T-helper 1 cell treated with Interleukin-12 subunit alpha and Interleukin-12 subunit beta and Interleukin-4 antibody, amounts not matched to agents 30 μg/mL and 1 μg/mL, for 36 hours (primary cell): Measurements from ENCODE around the gene CRCP.
"Not testable (repeated sequence)": the region's sequence is repeated elsewhere in the genome, so short reads cannot be mapped to it uniquely, and the experiment has no call there.

Source experiments
- H3K27ac Mint-ChIP-seq: one replicate; pipeline ENCODE4 v1.8.0; 2021; ENCODE audit warnings: mild to moderate bottlenecking, mixed read lengths
- H3K27me3 Mint-ChIP-seq: one replicate; pipeline ENCODE4 v1.8.0; 2021; ENCODE audit warnings: low read depth, mixed read lengths
- H3K36me3 Mint-ChIP-seq: one replicate; pipeline ENCODE4 v1.8.0; 2021; ENCODE audit warnings: low read depth, mixed read lengths
- H3K4me1 Mint-ChIP-seq: one replicate; pipeline ENCODE4 v1.8.0; 2021; ENCODE audit warnings: low read depth, mixed read lengths
- H3K4me3 Mint-ChIP-seq: one replicate; pipeline ENCODE4 v1.8.0; 2021; ENCODE audit warnings: mild to moderate bottlenecking, moderate library complexity, mixed read lengths
- H3K9me3 Mint-ChIP-seq: one replicate; pipeline ENCODE4 v1.8.0; 2021; ENCODE audit warnings: mixed read lengths

Gene CRCP

GRCh38 chr7:66099232-66099550 is 15.5 kb upstream of the CRCP start:
- no peaks in the 10 kb centered on the region for H3K27me3 Mint-ChIP-seq
- no peak overlapping the region for H3K27ac Mint-ChIP-seq
- no peak overlapping the region for H3K4me3 Mint-ChIP-seq
- H3K4me1 Mint-ChIP-seq = peaks cover 12% of the 10 kb centered on the region
- H3K9me3 Mint-ChIP-seq = no peaks in the 10 kb centered on the region
- no peaks in the 10 kb centered on the region for H3K36me3 Mint-ChIP-seq

- Mint-ChIP-seq H3K27ac (peak overlapping the region; percentile 84), H3K4me1 (peaks cover 12% of the 10 kb centered on the region), H3K36me3 (no peaks in the 10 kb centered on the region), H3K9me3 (no peaks in the 10 kb centered on the region), H3K4me3 (peak overlapping the region; percentile 88), H3K27me3 (no peaks in the 10 kb centered on the region)
These were observed 14.9 kb upstream of the CRCP start for GRCh38 chr7:66099551-66100407.

GRCh38 chr7:66100408-66101050 is 14.1 kb upstream of the CRCP start:
- Mint-ChIP-seq H3K27ac (peak overlapping the region; percentile 84), H3K4me3 (peak overlapping the region; percentile 88), H3K36me3 (no peaks in the 10 kb centered on the region), H3K27me3 (no peaks in the 10 kb centered on the region), H3K9me3 (no peaks in the 10 kb centered on the region), H3K4me1 (peaks cover 12% of the 10 kb centered on the region)

GRCh38 chr7:66102168-66102567 is 12.5 kb upstream of the CRCP start:
- not testable (repeated sequence) for H3K36me3 Mint-ChIP-seq, H3K27me3 Mint-ChIP-seq, H3K27ac Mint-ChIP-seq, H3K9me3 Mint-ChIP-seq, H3K4me3 Mint-ChIP-seq
- peaks cover 12% of the 10 kb centered on the region for H3K4me1 Mint-ChIP-seq

GRCh38 chr7:66103994-66104393 is 10.7 kb upstream of the CRCP start:
- H3K9me3 Mint-ChIP-seq, H3K4me3 Mint-ChIP-seq, H3K27ac Mint-ChIP-seq, H3K36me3 Mint-ChIP-seq, H3K27me3 Mint-ChIP-seq: not testable (repeated sequence)
- peaks cover 10% of the 10 kb centered on the region for H3K4me1 Mint-ChIP-seq

- Mint-ChIP-seq H3K9me3 (no peaks in the 10 kb centered on the region), H3K4me1 (peaks cover 1% of the 10 kb centered on the region), H3K4me3 (no peak overlapping the region), H3K27me3 (no peaks in the 10 kb centered on the region), H3K36me3 (no peaks in the 10 kb centered on the region), H3K27ac (no peak overlapping the region)
These were observed 9.3 kb upstream of the CRCP start for GRCh38 chr7:66105263-66105748.

- not testable (repeated sequence) for H3K4me3 Mint-ChIP-seq, H3K9me3 Mint-ChIP-seq, H3K36me3 Mint-ChIP-seq, H3K27me3 Mint-ChIP-seq, H3K27ac Mint-ChIP-seq, H3K4me1 Mint-ChIP-seq
These were observed 6.2 kb upstream of the CRCP start for GRCh38 chr7:66108410-66108809.

GRCh38 chr7:66110856-66111255 is 3.8 kb upstream of the CRCP start:
- H3K27ac Mint-ChIP-seq = no peak overlapping the region
- H3K4me3 Mint-ChIP-seq = no peak overlapping the region
- no peaks in the 10 kb centered on the region for H3K27me3 Mint-ChIP-seq
- no peaks in the 10 kb centered on the region for H3K9me3 Mint-ChIP-seq
- peaks cover 3% of the 10 kb centered on the region for H3K4me1 Mint-ChIP-seq
- H3K36me3 Mint-ChIP-seq = peaks cover 5% of the 10 kb centered on the region

- Mint-ChIP-seq H3K27ac (peak overlapping the region; percentile 7), H3K4me3 (peak overlapping the region; percentile 59), H3K36me3 (peaks cover 22% of the 10 kb centered on the region), H3K4me1 (peaks cover 27% of the 10 kb centered on the region)
- not testable (repeated sequence) for H3K9me3 Mint-ChIP-seq, H3K27me3 Mint-ChIP-seq
These were observed 2.2 kb downstream of the CRCP start for GRCh38 chr7:66116680-66117420.

GRCh38 chr7:66118603-66119002 is 4.0 kb downstream of the CRCP start:
- Mint-ChIP-seq H3K4me1 (peaks cover 27% of the 10 kb centered on the region), H3K27me3 (no peaks in the 10 kb centered on the region), H3K27ac (no peak overlapping the region), H3K9me3 (no peaks in the 10 kb centered on the region), H3K4me3 (no peak overlapping the region), H3K36me3 (peaks cover 22% of the 10 kb centered on the region)

- no peaks in the 10 kb centered on the region for H3K9me3 Mint-ChIP-seq
- peaks cover 27% of the 10 kb centered on the region for H3K4me1 Mint-ChIP-seq
- H3K27ac Mint-ChIP-seq = no peak overlapping the region
- H3K27me3 Mint-ChIP-seq = no peaks in the 10 kb centered on the region
- no peak overlapping the region for H3K4me3 Mint-ChIP-seq
- H3K36me3 Mint-ChIP-seq = peaks cover 22% of the 10 kb centered on the region
These were observed 4.7 kb downstream of the CRCP start for GRCh38 chr7:66119245-66119850.

- Mint-ChIP-seq H3K27ac (no peak overlapping the region), H3K4me3 (no peak overlapping the region), H3K36me3 (peaks cover 7% of the 10 kb centered on the region), H3K9me3 (no peaks in the 10 kb centered on the region), H3K4me1 (peaks cover 35% of the 10 kb centered on the region), H3K27me3 (no peaks in the 10 kb centered on the region)
These were observed 8.5 kb downstream of the CRCP start for GRCh38 chr7:66123175-66123528.

- not testable (repeated sequence) for H3K4me3 Mint-ChIP-seq, H3K9me3 Mint-ChIP-seq, H3K27me3 Mint-ChIP-seq, H3K36me3 Mint-ChIP-seq
- Mint-ChIP-seq H3K4me1 (peaks cover 28% of the 10 kb centered on the region), H3K27ac (peak overlapping the region; percentile 43)
These were observed 9.9 kb downstream of the CRCP start for GRCh38 chr7:66124569-66124861.

- peak overlapping the region; percentile 38 for H3K27ac Mint-ChIP-seq
- peaks cover 31% of the 10 kb centered on the region for H3K4me1 Mint-ChIP-seq
- no peaks in the 10 kb centered on the region for H3K9me3 Mint-ChIP-seq
- peaks cover 6% of the 10 kb centered on the region for H3K36me3 Mint-ChIP-seq
- no peaks in the 10 kb centered on the region for H3K27me3 Mint-ChIP-seq
- H3K4me3 Mint-ChIP-seq = no peak overlapping the region
These were observed 10.5 kb downstream of the CRCP start for GRCh38 chr7:66125052-66125694.
